HepG2 (cell line): ENCODE measurements around the gene NXN. TPM values are rescaled to one million over a fixed set of nuclear protein-coding genes. Genes with fewer than 3 reads are reported as not detected.

Experiments
- ATAC-seq: fragments of 200-7000 bp; cut with Tn5 transposase; 3 replicates; pipeline ENCODE4 v1.9.1; 2020; ENCODE audit warnings: mild to moderate bottlenecking, moderate library complexity
- BruUV-seq: library from RNA; stranded (reverse); fragments of 400-500 nt; replicated peaks from 2 replicates; lab custom pipeline; 2021; lab: Mats Ljungman, UMichigan
- CTCF ChIA-PET: fragments of 300-600 bp; formaldehyde crosslinking; extraction: SDS; loops from one replicate; lab custom pipeline; 2021; ENCODE audit warnings: low total read pairs, inconsistent platforms, low intra/inter-chr PET ratio; lab: Yijun Ruan, JAX
- POLR2A ChIA-PET: fragments of 350-600 bp; sonication (Branson Sonifier 250); formaldehyde crosslinking; loops from one replicate; lab custom pipeline; 2020; ENCODE audit warnings: antibody characterized with exemption, inconsistent platforms; lab: Yijun Ruan, JAX
- DNase-seq: peaks from one replicate; pipeline ENCODE4 v3.0.0-alpha.2; 2015; ENCODE audit warnings: low spot score
- FAIRE-seq: peaks from 3 replicates; lab custom pipeline; 2011; peaks lifted over from hg19 to GRCh38; lab: Jason Lieb, UNC
- H2AFZ ChIP-seq: one replicate; pipeline ENCODE4 v1.6.1; 2011; ENCODE audit warnings: low read length, inconsistent platforms
- H3K27ac ChIP-seq: fragments of 300-600 bp; 3 replicates; pipeline ENCODE4 v1.8.0; 2011; ENCODE audit warnings: mixed run types, mild to moderate bottlenecking, mixed read lengths, low read length, inconsistent platforms; ENCODE audit not compliant: insufficient read depth; ENCODE audit errors: extremely low read length
- H3K27me3 ChIP-seq, 2 experiments: fragments of 200-600 bp in 1 of 2; 2 replicates in 1 of 2; 3 replicates in 1 of 2; pipeline versions ENCODE4 v1.6.0 to v1.8.0; 2011; ENCODE audit warnings: low read length in 2 of 2, mild to moderate bottlenecking in 2 of 2, moderate library complexity in 2 of 2, inconsistent platforms in 1 of 2; ENCODE audit not compliant: insufficient read depth in 2 of 2, control insufficient read depth in 1 of 2
- H3K36me3 ChIP-seq, 2 experiments: fragments of 200-600 bp in 1 of 2; replicated peaks in 1 of 2; 2 replicates in 1 of 2; 3 replicates in 1 of 2; pipeline versions ENCODE4 v1.5.1 to v1.8.0; 2011; ENCODE audit warnings: low read length in 2 of 2, inconsistent platforms in 1 of 2; ENCODE audit not compliant: insufficient read depth in 2 of 2, control insufficient read depth in 1 of 2
- H3K4me1 ChIP-seq: 2 replicates; pipeline ENCODE4 v1.5.1; 2012; ENCODE audit warnings: low read length, inconsistent platforms; ENCODE audit not compliant: insufficient read depth
- H3K4me2 ChIP-seq: 2 replicates; pipeline ENCODE4 v1.6.0; 2011; ENCODE audit warnings: low read depth, low read length, inconsistent platforms
- H3K4me3 ChIP-seq, 3 experiments: fragments of 200-600 bp in 1 of 3; sonication (generic), shearing (Covaris generic) in 1 of 3; replicated peaks in 1 of 3; 2 replicates each; pipeline ENCODE4 v1.5.1; 2011 to 2016; ENCODE audit warnings: low read length in 3 of 3, inconsistent platforms in 2 of 3, low read depth in 2 of 3, mild to moderate bottlenecking in 2 of 3, control low read depth in 1 of 3, mixed read lengths in 1 of 3; ENCODE audit not compliant: insufficient read depth in 1 of 3
- H3K79me2 ChIP-seq: one replicate; pipeline ENCODE4 v1.6.1; 2011; ENCODE audit warnings: low read length, inconsistent platforms; ENCODE audit not compliant: insufficient read depth
- H3K9ac ChIP-seq: 2 replicates; pipeline ENCODE4 v1.6.0; 2011; ENCODE audit warnings: mild to moderate bottlenecking, low read depth, low read length, inconsistent platforms; ENCODE audit not compliant: insufficient read depth
- H3K9me3 ChIP-seq: 2 replicates; pipeline ENCODE4 v1.5.1; 2012; ENCODE audit warnings: mild to moderate bottlenecking, low read length
- H4K20me1 ChIP-seq: 2 replicates; pipeline ENCODE4 v1.6.0; 2011; ENCODE audit warnings: inconsistent platforms, mild to moderate bottlenecking, low read length, moderate library complexity; ENCODE audit not compliant: insufficient read depth
- CBX5 ChIP-seq: sonication (generic); formaldehyde crosslinking; IDR thresholded peaks from 2 replicates; pipeline ENCODE4 v1.4.0; 2020; ENCODE audit warnings: missing genetic modification reagents, borderline replicate concordance
- MIXL1 ChIP-seq: IDR thresholded peaks from 2 replicates; pipeline ENCODE4 v1.6.1; 2016
- MXI1 ChIP-seq: IDR thresholded peaks from 3 replicates; pipeline ENCODE4 v1.6.1; 2012; ENCODE audit warnings: low read depth, low read length, inconsistent platforms, borderline replicate concordance
- NBN ChIP-seq: fragments of 450-650 bp; conservative IDR thresholded peaks from 2 replicates; pipeline ENCODE4 v1.6.1; 2017
- ONECUT2 ChIP-seq: sonication (generic); formaldehyde crosslinking; IDR thresholded peaks from 2 replicates; pipeline ENCODE4 v1.4.0; 2020; ENCODE audit warnings: missing genetic modification reagents
- PHF5A ChIP-seq: IDR thresholded peaks from one replicate; pipeline ENCODE4 v1.6.1; 2018; ENCODE audit warnings: low read depth, missing genetic modification reagents; ENCODE audit not compliant: unreplicated experiment
- RBM22 ChIP-seq: fragments of 200-400 bp; formaldehyde crosslinking; optimal IDR thresholded peaks from 2 replicates; pipeline ENCODE3; 2017; ENCODE audit warnings: mild to moderate bottlenecking, low read length, moderate library complexity
- SOX5 ChIP-seq: IDR thresholded peaks from 2 replicates; pipeline ENCODE4 v1.6.1; 2016; ENCODE audit warnings: borderline replicate concordance
- ZNF788 ChIP-seq: sonication (generic); formaldehyde crosslinking; IDR thresholded peaks from 2 replicates; pipeline ENCODE4 v1.5.0; 2020; ENCODE audit warnings: mild to moderate bottlenecking, missing genetic modification reagents, borderline replicate concordance
- ZSCAN21 ChIP-seq: sonication (generic); formaldehyde crosslinking; IDR thresholded peaks from 2 replicates; pipeline ENCODE4 v1.8.0; 2022; ENCODE audit warnings: mild to moderate bottlenecking, missing genetic modification reagents, moderate library complexity, borderline replicate concordance
- WGBS: methylation state at CpG from one replicate; pipeline ENCODE4 v1.1.6; 2017; ENCODE audit warnings: low lambda C conversion rate; 5-methylcytosine and 5-hydroxymethylcytosine counted together
- in situ Hi-C: cut with HindIII; loops from 2 replicates; pipeline ENCODE4 v1.10.0; 2017; ENCODE audit warnings: low pct_unique_long_range_greater_than_20kb; ENCODE audit not compliant: extremely low pct_ligation_motif_present
- intact Hi-C: fragments of 100-400 bp; cut with micrococcal nuclease; formaldehyde crosslinking; loops from one replicate; pipeline ENCODE4 v1.10.0; 2022; ENCODE audit not compliant: unreplicated experiment
- polyA plus RNA-seq, 8 experiments: library from polyadenylated mRNA; depleted of rRNA in 3 of 8; stranded (reverse) in 7 of 8; unstranded in 1 of 8; fragments of >200 nt; fragmentation: Illumina TruSeq in 4 of 8; extraction: Trizol in 4 of 8; gene quantifications; 2 replicates each; pipeline versions ENCODE4 v1.2.1 to v1.2.3, GENCODE V29; 2011 to 2016; ENCODE audit warnings: low read depth in 4 of 8, missing spikeins in 1 of 8, mixed read lengths in 1 of 8; ENCODE audit not compliant: insufficient read depth in 1 of 8
- total RNA-seq, 5 experiments: library from RNA; depleted of rRNA; stranded (reverse); fragments of >200 nt; fragmentation: Illumina TruSeq; extraction: Trizol; gene quantifications; 2 replicates each; pipeline ENCODE4 v1.2.3, GENCODE V29; 2016; ENCODE audit warnings: low read depth in 1 of 5
- TF ChIP-seq, protein P1 (sequence below): sonication (generic); formaldehyde crosslinking; IDR thresholded peaks from 2 replicates; pipeline ENCODE4 v1.8.1; 2022; ENCODE audit warnings: low read depth, mild to moderate bottlenecking, missing genetic modification reagents
- TF ChIP-seq, protein P2 (sequence below): sonication (generic); formaldehyde crosslinking; IDR thresholded peaks from 2 replicates; pipeline ENCODE4 v1.8.0; 2023; ENCODE audit warnings: mild to moderate bottlenecking, missing genetic modification reagents
- TF ChIP-seq, protein P3 (sequence below): sonication (generic); formaldehyde crosslinking; IDR thresholded peaks from 2 replicates; pipeline ENCODE4 v1.4.0; 2020; ENCODE audit warnings: missing genetic modification reagents
- TF ChIP-seq, protein P4 (sequence below): fragments of 450-650 bp; IDR thresholded peaks from 2 replicates; pipeline ENCODE4 v1.6.1; 2017; ENCODE audit warnings: mild to moderate bottlenecking
- TF ChIP-seq, protein P5 (sequence below): sonication (generic); formaldehyde crosslinking; IDR thresholded peaks from 2 replicates; pipeline ENCODE4 v1.8.0; 2022; ENCODE audit warnings: low read depth, missing genetic modification reagents

Gene NXN
- total and polyA plus RNA-seq, 2 of the 13 experiments (the other 11 are each of a cell fraction or from before 2014, with no cell fraction given), result 22.2 to 24.3 TPM

DNA sequence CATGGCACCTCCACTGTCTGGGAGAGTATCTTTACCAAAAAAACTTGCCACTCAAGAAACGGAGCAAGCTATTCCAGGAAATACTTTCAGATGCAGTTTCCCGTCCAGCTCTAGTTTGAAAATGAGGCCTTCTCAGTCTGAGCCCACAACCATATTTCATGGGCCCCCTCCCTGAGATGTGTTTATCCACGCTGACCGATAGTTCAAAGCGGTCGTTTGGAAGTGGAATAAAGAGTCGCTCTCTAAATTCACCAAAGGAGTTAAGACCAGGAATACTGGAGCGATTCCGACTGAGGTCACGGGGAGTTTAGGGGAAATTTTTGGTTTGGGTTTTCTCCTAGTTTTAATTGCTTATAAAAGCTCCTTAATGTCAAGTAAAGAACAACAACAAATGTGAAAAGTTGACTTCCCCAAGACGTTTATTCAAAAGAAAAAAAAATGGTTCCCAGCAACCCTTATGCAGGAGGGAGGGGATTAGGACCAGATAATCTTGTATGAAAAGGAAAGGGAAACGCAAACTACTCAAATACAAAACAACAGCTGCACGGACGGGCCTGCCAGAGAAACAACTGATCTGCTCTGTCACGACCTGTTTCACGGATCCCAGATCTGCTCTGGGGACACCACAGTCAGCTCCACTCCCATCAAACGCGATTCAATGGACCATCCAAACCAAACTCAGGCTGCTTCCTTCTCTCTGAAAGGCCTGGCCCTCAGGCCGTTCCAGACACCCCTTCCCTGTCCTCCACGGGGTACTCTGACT, 120.3 kb downstream of the NXN start (continued):
- no peak for TF ChIP-seq ZSCAN21 (CRISPR knock-in tag)
- TF ChIP-seq SOX5, result no peak

DNA sequence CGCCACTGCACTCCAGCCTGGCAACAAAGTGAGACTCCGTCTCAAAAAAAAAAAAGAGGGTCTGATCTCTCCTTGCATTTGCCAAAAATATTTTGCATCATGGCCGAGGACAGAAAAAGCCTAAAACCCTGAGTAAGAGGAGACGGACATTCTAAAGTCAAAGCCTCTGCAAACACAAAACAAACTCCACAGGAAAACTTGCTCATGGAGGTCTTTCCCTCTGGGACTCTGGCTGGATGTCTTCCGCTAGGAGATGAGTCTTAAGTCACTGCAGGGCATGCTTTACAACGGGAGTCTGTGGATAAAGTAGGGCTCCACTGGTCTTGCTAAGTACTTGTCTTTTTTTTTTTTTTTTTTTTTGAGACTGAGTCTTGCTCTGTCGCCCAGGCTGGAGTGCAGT, 123.4 kb downstream of the NXN start:
- ChIA-PET CTCF (no interaction called here), POLR2A (no interaction called here)
- Histone ChIP-seq H3K27ac (no peak overlapping the region), H3K4me2 (no peak overlapping the region), H3K4me3 (no peak overlapping the region), H3K79me2 (no peaks in the 10 kb centered on the region), H2AFZ (no peak overlapping the region), H3K4me1 (peaks cover 7% of the 10 kb centered on the region), H3K36me3 (no peaks in the 10 kb centered on the region), H3K9me3 (no peaks in the 10 kb centered on the region), H3K9ac (no peak overlapping the region), H4K20me1 (no peaks in the 10 kb centered on the region), H3K27me3 (no peaks in the 10 kb centered on the region)
- FAIRE-seq, result no peak
- BruUV-seq, result no TSS peak
- in situ Hi-C loops, result no loop called here
- 91% methylated on average over 7 of the region's 7 CpGs for WGBS
- DNase-seq, result no peak
- no peak for ATAC-seq
- intact Hi-C loops, result no loop called here
- TF ChIP-seq, protein P1, sequence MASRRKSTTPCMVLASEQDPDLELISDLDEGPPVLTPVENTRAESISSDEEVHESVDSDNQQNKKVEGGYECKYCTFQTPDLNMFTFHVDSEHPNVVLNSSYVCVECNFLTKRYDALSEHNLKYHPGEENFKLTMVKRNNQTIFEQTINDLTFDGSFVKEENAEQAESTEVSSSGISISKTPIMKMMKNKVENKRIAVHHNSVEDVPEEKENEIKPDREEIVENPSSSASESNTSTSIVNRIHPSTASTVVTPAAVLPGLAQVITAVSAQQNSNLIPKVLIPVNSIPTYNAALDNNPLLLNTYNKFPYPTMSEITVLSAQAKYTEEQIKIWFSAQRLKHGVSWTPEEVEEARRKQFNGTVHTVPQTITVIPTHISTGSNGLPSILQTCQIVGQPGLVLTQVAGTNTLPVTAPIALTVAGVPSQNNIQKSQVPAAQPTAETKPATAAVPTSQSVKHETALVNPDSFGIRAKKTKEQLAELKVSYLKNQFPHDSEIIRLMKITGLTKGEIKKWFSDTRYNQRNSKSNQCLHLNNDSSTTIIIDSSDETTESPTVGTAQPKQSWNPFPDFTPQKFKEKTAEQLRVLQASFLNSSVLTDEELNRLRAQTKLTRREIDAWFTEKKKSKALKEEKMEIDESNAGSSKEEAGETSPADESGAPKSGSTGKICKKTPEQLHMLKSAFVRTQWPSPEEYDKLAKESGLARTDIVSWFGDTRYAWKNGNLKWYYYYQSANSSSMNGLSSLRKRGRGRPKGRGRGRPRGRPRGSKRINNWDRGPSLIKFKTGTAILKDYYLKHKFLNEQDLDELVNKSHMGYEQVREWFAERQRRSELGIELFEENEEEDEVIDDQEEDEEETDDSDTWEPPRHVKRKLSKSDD, result no peak
- TF ChIP-seq PHF5A (CRISPR knock-in tag) (no peak), RBM22 (no peak), NBN (no peak), ZNF788 (no peak), MIXL1 (CRISPR knock-in tag) (no peak), ONECUT2 (no peak), MXI1 (no peak), CBX5 (no peak)
- TF ChIP-seq, protein P2, sequence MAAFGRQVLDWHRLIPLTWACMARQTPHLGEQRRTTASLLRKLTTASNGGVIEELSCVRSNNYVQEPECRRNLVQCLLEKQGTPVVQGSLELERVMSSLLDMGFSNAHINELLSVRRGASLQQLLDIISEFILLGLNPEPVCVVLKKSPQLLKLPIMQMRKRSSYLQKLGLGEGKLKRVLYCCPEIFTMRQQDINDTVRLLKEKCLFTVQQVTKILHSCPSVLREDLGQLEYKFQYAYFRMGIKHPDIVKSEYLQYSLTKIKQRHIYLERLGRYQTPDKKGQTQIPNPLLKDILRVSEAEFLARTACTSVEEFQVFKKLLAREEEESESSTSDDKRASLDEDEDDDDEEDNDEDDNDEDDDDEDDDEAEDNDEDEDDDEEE (CRISPR knock-in tag), result no peak
- TF ChIP-seq, protein P3, sequence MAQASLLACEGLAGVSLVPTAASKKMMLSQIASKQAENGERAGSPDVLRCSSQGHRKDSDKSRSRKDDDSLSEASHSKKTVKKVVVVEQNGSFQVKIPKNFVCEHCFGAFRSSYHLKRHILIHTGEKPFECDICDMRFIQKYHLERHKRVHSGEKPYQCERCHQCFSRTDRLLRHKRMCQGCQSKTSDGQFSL (CRISPR knock-in tag), result no peak
- TF ChIP-seq, protein P4, sequence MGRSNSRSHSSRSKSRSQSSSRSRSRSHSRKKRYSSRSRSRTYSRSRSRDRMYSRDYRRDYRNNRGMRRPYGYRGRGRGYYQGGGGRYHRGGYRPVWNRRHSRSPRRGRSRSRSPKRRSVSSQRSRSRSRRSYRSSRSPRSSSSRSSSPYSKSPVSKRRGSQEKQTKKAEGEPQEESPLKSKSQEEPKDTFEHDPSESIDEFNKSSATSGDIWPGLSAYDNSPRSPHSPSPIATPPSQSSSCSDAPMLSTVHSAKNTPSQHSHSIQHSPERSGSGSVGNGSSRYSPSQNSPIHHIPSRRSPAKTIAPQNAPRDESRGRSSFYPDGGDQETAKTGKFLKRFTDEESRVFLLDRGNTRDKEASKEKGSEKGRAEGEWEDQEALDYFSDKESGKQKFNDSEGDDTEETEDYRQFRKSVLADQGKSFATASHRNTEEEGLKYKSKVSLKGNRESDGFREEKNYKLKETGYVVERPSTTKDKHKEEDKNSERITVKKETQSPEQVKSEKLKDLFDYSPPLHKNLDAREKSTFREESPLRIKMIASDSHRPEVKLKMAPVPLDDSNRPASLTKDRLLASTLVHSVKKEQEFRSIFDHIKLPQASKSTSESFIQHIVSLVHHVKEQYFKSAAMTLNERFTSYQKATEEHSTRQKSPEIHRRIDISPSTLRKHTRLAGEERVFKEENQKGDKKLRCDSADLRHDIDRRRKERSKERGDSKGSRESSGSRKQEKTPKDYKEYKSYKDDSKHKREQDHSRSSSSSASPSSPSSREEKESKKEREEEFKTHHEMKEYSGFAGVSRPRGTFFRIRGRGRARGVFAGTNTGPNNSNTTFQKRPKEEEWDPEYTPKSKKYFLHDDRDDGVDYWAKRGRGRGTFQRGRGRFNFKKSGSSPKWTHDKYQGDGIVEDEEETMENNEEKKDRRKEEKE, result no peak
- TF ChIP-seq, protein P5, sequence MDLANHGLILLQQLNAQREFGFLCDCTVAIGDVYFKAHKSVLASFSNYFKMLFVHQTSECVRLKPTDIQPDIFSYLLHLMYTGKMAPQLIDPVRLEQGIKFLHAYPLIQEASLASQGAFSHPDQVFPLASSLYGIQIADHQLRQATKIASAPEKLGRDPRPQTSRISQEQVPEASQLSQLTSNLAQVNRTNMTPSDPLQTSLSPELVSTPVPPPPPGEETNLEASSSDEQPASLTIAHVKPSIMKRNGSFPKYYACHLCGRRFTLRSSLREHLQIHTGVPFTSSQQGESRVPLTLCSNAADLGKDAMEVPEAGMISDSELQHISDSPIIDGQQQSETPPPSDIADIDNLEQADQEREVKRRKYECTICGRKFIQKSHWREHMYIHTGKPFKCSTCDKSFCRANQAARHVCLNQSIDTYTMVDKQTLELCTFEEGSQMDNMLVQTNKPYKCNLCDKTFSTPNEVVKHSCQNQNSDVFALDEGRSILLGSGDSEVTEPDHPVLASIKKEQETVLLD (CRISPR knock-in tag), result no peak
